NCI-H1436 (cell line): ENCODE results near the gene PIWIL4.

Experiments used
- DNase-seq: peaks from one replicate; lab custom pipeline; 2025; lab: John Stamatoyannopoulos, UW

The PIWIL4 gene

GRCh38 chr11:94665116-94665659 lies 98.0 kb downstream of the PIWIL4 start:
- no peak for DNase-seq

GRCh38 chr11:94666792-94667721 lies 99.9 kb downstream of the PIWIL4 start:
- DNase-seq = no peak

DNA sequence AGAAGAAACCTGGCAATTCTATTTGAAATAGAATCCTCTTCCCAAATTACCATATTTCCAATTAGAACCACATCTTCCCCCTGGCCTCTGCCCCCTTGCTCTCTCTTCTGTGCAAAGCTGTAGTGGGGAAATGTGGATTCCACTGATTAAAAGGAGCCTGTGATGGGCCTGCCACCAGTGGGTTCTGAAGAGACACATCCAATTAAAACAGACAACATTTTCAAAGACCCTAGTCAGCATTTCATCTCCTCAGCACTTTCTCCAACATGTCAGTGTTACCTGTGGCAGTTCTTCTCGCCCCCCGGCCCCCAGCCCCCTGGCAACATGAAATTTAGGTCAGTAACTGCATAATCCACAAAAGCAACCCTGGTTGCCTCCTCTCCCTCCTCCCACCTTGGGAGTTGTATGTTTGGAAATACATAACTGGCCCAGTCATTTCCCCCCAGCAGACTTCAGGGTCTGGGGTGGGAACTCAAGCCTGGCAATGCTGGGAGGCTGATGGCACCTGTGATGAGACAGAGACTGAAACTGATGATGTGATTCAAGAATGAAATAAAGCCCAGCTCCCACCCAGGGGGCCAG lies 101.1 kb downstream of the PIWIL4 start:
- no peak for DNase-seq

DNA sequence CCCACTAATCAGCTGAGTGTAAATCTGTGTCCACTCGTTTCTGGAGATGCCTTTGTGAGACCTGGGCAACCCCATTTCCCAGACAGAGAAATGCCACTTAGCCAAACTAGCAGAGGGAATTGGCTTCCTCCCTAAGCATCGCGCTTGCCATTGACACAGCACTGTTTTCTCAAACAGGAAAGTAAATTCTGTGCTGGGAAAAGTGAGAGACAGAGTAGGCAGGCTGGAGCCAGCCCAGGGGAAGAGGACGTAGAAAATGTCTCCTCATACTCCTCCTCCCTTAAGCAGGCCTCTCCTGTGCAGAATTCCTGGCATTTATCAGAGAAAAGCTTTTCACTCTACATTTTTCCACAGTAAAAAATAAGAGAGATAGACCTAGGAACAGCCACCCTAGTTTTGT lies 101.9 kb downstream of the PIWIL4 start:
- no peak for DNase-seq
